Measurements from ENCODE around the gene PLPPR1. TPM values are rescaled to one million over a fixed set of nuclear protein-coding genes. Genes with fewer than 3 reads are reported as not detected.
"Not testable (repeated sequence)": the region's sequence is repeated elsewhere in the genome, so short reads cannot be mapped to it uniquely, and the experiment has no call there.

Gene PLPPR1
- total and polyA plus RNA-seq, 2 of the 4 experiments (the other 2 are of a cell fraction), result not detected

DNA sequence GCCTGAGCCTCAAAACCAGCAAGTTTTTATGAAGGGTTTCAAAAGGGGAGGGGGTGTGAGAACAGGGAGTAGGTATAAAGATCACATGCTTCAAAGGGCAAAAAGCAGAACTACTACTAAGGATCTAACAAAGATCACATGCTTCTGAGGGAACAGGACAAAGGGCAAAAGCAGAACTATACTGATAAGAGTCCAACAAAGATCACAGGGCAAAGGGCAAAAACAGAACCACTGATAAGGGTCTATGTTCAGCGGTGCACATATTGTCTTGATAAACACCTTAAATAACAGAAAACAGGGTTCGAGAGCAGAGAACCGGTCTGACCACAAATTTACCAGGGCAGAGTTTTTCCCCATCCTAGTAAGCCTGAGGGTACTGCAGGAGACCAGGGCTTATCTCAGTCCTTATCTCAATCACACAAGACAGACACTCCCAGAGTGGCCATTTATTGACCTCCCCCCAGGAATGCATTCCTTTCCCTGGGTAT is 298.9 kb downstream of the PLPPR1 start:
- H3K9me1 ChIP-seq (ENCODE audit: insufficient read depth, low read length); H3K23ac ChIP-seq (ENCODE audit: low read depth, low read length); H4K5ac ChIP-seq (ENCODE audit: low read depth, low read length); H3K4me2 ChIP-seq (ENCODE audit: low read depth, low read length); H2BK20ac ChIP-seq (ENCODE audit: low read depth, low read length); H3K27me3 ChIP-seq (ENCODE audit: control insufficient read depth, insufficient read depth, low read length); H2AK9ac ChIP-seq (replicated peaks; ENCODE audit: low read depth, low read length, poor library complexity); POLR2A ChIA-PET (ENCODE audit: unreplicated experiment); intact Hi-C loops (cut with micrococcal nuclease); H3K18ac ChIP-seq (ENCODE audit: low read depth, low read length); H2BK120ac ChIP-seq (ENCODE audit: low read depth, low read length); H2AFZ ChIP-seq (replicated peaks; ENCODE audit: low read length, poor library complexity); dilution Hi-C loops (cut with HindIII; ENCODE audit: low sequenced_read_pairs, unreplicated experiment); CTCF ChIA-PET; H3K14ac ChIP-seq (replicated peaks; ENCODE audit: low read depth, low read length); H3K9ac ChIP-seq (ENCODE audit: low read depth, low read length); H2BK15ac ChIP-seq (ENCODE audit: low read depth, low read length); H2BK5ac ChIP-seq (ENCODE audit: low read depth, low read length, poor library complexity, severe bottlenecking); H4K91ac ChIP-seq (ENCODE audit: insufficient read depth, low read depth, low read length); H3K56ac ChIP-seq (ENCODE audit: extremely low read depth, insufficient read depth, low read length); H3K9me3 ChIP-seq (ENCODE audit: control insufficient read depth, insufficient read depth, low read length); H2AK5ac ChIP-seq (ENCODE audit: low read depth, low read length); ATAC-seq (ENCODE audit: low read depth); H3K27ac ChIP-seq (ENCODE audit: insufficient read depth, low read length); H3K36me3 ChIP-seq (ENCODE audit: control insufficient read depth, insufficient read depth, low read length); H4K20me1 ChIP-seq (ENCODE audit: insufficient read depth, low read length); H3K4me3 ChIP-seq (ENCODE audit: insufficient read depth, low read depth, low read length); H3K79me1 ChIP-seq (ENCODE audit: low read depth in 1 of 2, low read length in 2 of 2); BruUV-seq (replicated peaks); H3K4me1 ChIP-seq (ENCODE audit: control insufficient read depth, insufficient read depth, low read length); DNase-seq; in situ Hi-C loops (cut with MboI; ENCODE audit: low sequenced_read_pairs); H4K8ac ChIP-seq (ENCODE audit: low read depth in 2 of 2, low read length in 2 of 2); H3K4ac ChIP-seq (ENCODE audit: low read depth, low read length): not testable (repeated sequence)
- no CpG with 5 or more reads among the region's 3 CpGs for WGBS, 2 experiments (ENCODE audit: extremely low coverage in 2 of 2, insufficient read length in 1 of 2)
